HG03460 (cell line): ENCODE results near the gene RAB8A.
"Not testable (repeated sequence)": the region's sequence is repeated elsewhere in the genome, so short reads cannot be mapped to it uniquely, and the experiment has no call there.

Source experiments
- ATAC-seq: cut with Tn5 transposase; IDR thresholded peaks from one replicate; pipeline ENCODE4 v1.9.1; 2021; ENCODE audit not compliant: unreplicated experiment

RAB8A gene

DNA sequence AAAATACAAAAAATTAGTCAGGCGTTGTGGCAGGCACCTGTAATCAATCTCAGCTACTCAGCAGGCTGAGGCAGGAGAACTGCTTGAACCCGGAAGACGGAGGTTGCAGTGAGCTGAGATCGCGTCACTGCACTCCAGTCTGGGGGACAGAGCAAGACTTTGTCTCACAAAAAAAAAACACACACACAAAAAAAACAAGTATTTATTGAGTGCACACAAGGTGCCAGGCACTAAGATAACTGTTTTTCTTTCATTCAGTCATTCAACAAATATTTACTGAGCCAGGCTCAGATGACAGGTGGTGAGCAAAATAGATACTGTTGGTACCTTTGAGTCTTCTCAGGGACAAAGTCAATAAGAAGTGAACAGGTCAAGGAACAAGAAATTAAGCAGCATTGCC is 55.4 kb downstream of the RAB8A start:
- ATAC-seq, result no peak

DNA sequence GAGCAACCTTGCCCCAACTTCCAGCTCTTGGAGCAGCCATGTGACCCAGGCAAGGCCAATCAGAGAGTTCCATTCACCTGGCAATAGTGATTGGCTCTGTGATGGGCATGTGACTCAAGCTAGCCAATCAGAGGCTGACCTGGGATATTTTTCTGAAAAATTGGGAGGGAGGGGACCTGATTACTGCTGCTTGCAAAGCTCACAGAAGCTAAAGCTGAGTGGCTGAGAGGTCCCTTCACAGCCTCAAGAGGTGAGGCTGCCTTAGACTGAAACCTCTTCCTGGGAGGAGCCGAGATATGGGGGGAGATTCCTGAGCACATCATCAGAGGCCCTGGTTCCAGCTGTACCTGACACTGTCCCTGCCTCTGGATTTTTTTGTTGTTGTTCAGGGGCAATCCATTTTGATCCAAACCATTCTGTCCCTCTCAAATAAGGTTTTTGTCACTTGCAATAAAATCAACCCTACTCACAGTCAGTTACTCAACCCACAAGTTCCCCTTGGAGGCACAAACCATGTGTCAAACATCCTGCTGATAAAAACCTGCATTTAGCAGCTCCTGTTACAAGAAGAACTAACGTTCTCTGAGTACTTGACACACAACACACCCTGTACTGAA is 56.9 kb downstream of the RAB8A start:
- no peak for ATAC-seq

DNA sequence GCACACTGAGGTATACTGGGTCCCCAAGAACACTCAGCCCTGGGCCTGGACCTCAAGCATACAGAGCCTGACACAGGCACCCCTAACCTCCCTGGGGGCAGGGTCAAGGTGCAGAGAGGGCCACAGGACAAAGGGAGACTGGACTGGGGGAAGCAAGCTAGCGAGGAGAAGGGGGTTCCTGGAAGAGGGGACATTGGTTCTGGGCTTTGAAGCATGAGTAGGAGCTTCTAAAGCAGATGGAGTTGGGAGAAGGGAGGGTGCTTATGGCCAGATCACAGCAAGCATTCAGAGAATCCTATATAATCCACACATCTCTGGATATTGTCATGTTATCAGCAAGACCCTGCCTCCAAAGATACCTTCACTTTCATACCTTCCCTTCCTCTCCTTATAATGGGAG is 58.4 kb downstream of the RAB8A start:
- no peak for ATAC-seq

GRCh38 chr19:16175954-16176353 is 64.3 kb downstream of the RAB8A start:
- no peak for ATAC-seq

GRCh38 chr19:16178866-16179265 is 67.2 kb downstream of the RAB8A start:
- ATAC-seq, result not testable (repeated sequence)

- ATAC-seq, result no peak
Observed at GRCh38 chr19:16180611-16181010, 68.9 kb downstream of the RAB8A start.
